Islet of Langerhans (tissue), 1 donor: ENCODE results near the gene ANP32A.

Source experiments
- FAIRE-seq: peaks from one replicate; lab custom pipeline; 2011; peaks lifted over from hg19 to GRCh38; lab: Jason Lieb, UNC

The ANP32A gene

DNA sequence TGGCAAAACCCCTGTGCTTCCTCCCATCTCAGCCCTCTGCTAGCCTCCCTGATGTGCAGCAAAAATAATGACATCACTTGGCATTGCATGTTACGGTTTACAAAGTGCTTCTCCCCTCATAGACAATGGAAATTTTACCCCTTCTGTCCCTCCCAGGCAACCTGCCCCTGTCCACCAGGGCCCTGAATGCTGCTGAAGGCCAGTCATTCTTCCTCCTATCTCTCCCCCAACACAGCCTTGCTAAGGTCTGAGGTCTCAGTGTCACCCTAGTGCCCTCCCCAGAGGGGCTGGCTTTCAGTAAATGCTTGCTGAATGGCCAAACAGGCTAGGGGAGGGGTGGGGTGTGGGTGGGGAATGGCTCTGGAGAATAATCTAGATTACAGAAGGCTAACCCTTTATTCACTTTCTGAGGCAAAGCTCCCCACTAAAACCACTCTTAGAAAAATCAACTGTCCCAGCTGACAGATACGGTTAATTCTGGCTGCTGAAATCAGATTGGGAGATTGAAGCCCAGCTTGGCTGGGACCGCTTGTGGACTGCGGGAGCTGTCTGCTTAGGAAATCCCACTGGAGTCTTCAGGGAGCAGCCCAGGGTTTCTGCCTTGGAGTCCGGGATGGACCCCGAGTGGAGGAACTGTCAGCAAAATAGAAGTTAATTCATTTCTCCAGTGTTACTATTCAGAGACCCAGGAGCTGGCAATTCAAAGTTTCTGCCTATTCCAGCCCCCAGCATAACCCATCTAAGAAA lies 22.9 kb downstream of the ANP32A start:
- no peak for FAIRE-seq

DNA sequence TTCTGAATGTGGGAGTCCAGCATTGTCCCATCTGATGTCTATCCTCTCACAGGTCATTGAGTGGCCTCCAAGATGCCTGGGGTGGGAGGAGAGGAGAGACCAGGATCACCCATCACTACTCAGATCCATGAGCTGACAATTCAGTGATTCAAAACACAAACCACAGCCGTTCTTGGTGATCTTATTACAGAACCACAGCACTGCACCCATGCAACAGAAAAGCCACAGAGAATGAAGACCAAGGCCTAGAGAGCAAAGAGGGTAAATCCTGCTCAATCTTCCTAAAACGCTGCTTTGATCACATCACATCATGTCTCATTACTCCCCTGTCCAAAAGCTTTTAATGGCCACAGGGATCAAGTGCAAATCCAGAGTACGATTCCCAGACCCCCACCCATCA lies 23.5 kb downstream of the ANP32A start:
- no peak for FAIRE-seq

DNA sequence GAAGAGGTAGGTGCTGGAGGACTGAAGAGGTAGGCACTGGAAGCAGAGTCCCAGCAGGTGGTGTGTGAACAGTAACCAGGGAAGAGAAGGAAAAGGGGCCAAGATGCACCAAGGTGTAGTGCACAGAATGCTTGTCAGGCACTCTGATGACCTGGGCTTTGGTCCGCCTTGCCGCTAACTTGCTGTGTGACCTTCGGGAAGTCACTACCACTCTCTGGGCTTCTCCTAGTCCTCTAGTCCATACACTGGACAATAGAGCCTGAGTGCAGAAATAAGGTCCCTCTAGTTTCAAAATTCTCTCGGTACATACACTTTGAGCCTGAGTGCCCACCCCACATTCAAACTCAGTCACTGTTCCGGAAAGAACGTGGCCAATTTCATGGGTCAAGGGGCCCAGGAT lies 24.1 kb downstream of the ANP32A start:
- FAIRE-seq, result no peak

DNA sequence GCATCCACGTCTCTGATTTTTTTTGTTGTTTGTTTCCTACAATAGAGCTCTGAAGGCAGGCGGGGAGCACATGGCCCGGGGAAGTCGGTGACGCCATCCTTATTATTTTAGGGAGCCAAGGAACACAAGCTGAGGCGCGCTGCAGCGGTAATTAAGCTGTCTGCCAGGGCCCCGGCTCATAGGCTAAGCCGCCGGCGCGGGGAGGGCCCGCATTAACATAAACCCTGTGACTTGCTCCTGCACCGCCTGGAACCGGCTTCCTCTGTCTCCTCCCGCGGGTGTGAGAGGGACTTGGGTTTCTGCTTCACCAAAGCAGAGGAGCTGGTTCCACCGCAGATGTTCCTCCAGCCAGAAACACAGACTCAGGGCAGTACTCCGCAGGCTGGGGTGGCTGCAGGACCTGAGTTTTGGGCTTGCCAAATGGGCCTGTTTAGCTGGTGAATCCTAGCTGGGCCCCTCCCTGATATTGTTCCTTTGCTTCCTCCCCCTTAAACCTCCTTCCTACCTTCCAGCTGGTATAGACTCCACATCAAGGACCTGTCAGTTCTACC lies 25.3 kb downstream of the ANP32A start:
- no peak for FAIRE-seq

DNA sequence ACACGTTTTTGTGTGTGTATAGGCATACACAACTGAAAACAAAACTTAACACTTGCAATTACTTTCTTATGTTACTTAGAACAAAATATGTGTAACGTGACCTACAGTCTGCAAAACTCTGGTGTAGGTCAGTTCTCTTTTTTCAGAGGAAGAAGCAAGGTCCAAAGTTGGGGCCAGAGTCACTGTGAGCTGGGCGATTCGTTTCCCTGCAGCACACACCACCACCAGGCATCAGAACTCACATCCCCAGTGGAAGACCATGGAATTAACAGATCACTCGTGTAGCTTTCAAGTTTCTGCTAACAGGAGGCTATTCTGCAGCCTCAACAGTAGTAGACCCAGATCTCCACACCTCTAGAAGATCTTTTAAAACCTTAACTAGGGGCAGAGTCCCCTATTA lies 25.8 kb downstream of the ANP32A start:
- no peak for FAIRE-seq

DNA sequence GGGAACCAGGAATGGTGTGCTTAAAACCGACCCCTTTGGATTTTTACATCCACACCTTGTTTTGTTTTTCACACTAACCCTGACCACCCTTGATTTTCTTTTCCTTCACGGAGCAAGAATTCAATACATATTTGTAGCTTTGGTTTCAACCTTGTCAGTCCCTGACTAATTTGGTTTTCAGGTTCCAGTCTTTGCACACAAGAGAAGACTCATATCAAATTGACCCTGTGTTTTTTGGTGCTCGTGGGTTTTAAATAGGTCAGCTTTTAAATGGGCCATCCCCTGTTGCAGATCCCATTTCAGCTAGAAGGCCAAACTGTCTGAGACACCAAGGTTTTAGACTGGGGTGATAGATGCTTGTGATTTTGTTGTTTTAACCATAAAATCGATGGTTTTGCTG lies 26.4 kb downstream of the ANP32A start:
- FAIRE-seq, result no peak

DNA sequence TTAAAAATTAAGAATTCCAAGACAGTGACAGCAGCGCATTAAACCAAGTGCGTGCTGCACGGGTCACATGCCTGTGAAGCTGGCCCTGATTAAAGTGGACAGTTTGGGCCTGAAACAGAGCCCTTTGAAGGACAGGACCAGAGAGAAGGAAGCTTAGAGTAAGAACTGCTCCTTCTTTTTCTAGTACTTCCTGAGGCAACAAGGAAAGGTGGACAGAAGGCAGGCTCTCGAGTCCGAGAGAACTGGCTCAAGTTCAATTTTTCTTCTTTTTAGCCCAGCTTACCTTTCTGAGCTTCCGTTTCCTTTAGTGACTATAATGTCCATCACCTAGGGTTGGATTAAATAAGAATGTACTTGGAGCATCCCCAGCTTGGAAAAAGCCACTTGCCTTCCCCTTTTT lies 26.9 kb downstream of the ANP32A start:
- no peak for FAIRE-seq

DNA sequence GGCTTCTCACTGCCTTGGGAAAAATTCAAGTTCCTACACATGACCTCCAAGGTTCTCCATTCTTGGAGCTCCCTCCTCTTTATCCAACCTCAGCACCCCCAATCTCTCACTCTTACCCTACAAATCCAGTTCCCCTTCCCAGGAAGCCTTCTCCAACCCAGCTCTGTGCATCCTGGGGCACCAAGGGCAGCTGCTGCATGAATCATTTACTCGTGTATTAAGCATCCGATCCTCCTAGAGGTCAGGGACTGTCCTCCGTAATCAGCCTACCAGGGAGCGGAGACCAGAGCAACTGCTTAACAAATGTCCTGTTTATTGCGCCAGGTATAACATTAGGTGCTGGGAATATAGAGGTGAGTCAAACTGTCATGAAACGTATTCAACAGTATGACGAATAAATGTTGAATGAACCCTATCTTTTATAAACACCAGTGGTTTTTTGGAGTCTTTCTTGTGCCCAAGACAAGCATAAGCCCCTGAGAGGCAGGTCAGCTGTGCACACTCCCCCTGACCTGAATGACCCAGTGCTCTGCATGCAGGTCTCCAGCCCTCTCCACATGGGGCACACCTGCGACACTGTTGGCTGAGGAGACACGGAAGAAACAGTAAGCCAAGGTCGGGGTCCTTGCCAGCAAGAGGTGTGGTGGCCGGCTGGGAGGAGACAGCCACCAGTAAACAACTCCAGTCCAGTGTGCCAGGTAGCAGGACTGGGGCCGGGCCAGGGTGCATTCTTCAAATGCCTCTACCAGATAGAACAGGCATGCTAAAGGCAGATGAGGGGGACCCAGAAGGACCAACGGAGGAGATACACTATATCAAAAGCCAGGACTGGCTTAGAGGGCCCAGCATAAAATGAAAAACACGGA lies 27.6 kb downstream of the ANP32A start:
- FAIRE-seq, result no peak

DNA sequence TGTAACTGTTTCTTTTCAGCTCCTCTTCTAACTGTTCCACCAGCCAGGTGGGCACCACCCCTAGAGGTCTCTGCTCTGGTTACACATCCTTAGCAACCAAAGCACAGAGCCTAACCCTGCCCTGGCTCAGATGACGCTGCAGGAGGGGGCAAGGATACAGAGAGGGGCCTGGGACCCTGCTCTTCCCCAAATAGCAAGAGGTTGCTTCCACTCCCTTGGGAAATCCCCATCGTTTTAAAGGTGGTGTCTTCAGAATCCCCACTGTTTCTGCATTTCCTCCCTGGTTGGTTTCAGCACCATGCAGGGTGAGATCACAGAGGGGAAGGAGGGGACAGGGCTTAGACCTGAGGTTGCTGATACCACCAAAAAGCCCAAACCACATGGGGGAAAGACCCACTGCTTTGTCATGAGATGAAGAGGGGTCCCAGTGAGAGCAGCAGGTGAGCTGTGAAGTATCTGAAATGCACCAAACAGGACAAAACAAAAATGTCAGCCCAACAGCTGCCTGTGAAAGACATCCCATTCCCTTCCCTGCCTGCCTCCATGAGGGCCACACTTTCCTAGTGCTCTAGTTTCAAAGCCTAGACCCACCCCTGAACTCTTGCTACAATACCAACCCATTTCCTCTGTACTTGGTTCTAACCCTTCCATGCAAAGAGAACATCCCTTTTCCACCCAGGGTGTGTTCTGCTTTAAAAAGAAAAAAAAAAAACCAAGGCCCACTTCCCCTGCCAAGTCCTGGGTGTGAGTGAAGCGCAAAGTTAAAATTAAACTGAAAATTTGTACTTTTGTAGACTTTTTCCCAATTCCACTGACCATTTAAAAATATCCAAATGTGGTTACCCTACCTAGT lies 29.0 kb downstream of the ANP32A start:
- FAIRE-seq, result no peak

DNA sequence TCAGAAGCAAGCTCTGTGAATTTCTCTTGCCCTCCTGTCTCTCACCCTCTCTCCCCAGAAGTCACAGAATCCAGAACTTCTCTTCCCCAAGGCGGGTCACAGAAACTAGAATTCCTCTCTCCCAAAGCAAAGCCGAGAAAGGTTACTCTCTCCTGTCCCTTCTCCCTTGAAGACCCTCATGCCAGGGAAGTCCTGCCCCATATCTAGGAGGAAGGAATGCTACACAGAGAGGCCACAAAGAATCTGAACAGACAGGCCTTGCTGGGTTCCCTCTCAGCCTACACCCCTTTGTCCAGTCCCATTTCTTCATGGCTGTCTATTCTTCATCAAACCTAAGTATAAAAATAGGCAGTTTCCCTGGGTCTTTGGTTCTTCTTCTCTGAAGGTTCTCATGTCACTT lies 29.8 kb downstream of the ANP32A start:
- no peak for FAIRE-seq

DNA sequence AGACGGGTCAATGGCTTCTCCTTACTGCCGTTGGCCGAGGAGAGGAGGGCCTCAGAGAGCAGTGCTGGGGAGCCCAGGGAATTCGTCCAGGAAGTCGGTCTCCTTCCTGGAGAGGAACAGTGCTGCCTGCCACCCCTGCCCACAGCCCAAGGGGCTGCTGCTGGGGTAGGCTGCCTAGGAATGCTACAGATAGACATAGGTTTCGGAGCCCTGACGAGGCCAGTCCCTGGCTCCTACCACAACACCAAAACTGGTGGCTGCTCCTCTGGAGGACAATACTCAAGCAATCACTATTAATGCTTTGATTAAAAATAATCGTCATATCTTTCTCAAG lies 30.5 kb downstream of the ANP32A start:
- no peak for FAIRE-seq

DNA sequence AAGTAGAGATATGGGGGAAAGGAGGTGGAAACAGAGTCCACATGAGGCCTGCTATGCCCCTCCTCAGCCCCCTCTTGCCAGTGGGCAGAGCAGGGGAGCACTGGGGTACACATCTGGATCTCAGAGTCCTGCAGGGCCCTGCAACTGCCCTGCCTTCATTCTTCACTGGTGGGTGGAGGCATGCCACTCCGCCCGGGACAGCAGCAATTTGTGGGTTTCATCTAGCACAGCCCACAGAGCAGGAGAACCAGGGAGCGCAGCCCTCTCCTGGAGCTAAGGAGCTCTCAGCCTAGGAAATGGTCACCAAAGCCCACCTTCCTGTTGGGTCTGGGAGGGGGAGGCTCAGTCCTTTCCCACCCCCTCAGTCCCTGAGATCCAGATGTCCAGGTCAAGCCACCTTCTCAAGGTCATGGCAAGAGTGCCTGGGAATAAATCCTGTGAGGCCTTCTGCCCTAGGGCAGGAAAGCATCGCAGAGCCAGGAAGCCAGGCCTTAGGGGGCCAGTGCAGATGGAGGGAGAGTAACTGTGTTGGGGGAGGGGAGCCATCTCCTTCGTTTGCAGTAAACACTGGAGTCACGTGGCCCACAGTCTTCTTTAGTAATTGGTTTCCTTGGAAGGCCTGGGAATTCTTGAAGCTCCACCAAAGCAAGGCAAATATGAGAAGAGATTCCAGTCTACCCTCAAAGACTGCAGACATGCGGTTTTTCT lies 31.0 kb downstream of the ANP32A start:
- FAIRE-seq, result no peak

DNA sequence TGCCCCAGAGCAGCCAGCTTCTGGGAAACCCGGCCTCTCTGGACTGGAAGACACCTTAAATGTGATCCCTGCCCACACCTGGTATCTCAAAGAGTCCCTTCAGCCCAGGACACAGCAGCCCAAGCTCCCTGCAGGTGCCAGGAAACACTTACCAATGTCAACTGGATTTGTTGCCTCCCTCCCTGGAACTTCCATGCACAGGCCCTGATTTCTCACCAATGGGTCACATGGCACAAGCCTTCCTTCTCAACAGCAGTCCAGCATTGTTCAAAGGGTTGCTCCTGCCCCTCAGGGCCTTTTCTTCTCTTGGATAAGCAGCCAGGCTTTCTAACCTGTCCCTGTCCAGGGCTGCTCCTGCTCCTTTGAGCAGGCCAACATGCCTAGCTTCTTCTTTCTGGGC lies 31.6 kb downstream of the ANP32A start:
- FAIRE-seq, result no peak

DNA sequence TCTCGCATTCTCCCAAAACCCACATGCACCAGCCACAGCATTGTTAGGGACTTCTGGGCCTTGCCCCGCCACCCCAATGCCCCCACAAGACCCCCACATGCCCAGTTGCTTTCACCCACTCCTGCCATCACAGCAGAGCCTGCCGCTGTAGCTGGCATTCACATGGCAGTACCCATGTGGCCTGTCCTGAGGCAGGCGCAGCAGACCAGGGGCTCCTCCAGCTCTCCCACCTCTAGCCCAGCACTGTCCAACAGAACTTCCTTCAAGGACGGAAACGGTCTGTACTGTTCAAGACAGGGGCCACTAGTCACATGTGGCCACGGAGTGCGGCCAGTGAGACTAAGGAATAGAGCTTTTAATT lies 32.5 kb downstream of the ANP32A start:
- no peak for FAIRE-seq

DNA sequence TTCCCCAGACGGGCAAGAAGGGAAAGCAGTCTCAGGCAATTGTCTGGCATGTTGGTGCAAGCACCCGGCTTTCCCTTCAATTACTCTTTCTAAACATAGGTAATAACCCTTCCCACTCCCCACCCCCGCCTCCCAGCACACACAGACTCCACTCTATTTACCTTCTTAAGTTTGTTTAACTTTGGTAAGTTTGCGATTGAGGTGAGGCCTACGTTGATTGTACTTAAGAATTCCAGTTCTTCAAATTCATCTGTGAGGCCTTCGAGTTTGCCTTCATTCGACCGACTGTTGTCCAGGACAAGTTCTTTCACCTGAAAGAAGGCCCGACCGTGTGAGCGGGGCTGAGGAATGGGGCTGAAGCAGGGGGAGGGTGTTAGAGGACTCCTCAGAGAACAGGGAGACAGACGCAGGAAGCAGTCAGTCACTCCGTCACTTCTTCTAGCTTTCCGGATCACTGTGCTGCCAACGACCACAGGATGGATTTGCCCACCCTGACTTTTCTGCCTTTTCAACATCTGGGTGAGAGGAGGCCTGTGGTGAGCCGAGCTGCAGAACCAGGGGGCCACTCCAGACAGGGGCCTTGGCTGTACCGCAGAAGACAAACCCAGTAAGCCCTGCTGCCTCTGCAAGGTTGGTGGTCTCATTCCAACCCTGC lies 33.0 kb downstream of the ANP32A start:
- no peak for FAIRE-seq

DNA sequence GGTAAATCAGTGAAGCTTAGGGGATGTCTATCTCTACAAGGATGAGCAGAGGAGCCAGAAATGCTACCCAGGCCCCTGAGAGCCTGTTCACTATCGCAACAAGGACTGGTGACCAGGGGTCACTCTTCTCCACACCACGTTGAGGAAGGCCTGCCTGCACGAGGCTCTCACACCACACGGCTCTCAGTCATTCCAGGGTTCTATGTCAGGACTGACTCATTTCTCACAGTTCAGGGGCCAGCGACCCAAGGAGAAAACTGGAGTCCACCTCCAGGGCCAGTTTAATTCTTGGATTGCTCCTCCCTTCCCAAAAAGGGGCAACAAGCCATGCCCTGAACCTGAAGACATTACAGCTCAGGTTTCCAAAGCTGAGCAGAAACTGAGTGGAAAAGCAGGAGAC lies 33.9 kb downstream of the ANP32A start:
- FAIRE-seq, result no peak

DNA sequence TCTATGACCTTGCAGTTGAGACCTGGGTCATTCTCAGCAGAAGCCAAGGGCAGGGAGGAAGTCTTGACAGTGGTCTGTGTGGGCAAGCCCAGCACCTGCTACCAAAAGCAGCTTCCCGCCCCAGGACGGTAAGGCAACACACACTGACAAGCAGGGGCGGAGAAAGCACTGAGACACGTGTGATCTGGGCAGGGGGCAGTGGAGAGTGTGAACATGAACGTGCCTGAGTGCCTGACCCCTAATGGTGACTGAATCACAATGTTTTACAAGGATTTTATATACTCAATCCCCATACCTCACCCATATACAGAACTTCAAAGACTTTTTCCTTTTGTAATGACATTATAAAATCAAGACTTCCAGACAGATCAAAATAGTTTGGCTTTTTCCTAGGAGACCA lies 35.2 kb downstream of the ANP32A start:
- no peak for FAIRE-seq

DNA sequence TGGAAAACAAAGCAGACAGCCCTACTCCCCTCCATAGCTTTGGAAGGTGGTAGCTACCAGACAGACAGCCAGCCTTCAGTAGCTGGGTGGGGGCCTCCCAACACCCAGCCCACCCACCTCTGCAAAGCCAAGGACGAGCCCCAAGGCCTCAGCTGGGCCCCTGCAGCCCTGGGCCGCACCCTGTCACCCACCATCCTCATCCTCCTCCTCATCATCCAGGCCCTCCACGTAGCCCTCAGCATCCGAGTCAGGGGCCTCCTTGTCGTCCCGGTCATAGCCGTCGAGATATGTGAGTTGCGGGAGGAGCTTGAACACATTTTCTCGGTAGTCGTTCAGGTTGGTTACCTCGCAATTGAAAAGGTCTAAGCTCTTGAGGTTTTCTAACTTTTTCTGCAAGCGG lies 36.5 kb downstream of the ANP32A start:
- FAIRE-seq, result no peak

DNA sequence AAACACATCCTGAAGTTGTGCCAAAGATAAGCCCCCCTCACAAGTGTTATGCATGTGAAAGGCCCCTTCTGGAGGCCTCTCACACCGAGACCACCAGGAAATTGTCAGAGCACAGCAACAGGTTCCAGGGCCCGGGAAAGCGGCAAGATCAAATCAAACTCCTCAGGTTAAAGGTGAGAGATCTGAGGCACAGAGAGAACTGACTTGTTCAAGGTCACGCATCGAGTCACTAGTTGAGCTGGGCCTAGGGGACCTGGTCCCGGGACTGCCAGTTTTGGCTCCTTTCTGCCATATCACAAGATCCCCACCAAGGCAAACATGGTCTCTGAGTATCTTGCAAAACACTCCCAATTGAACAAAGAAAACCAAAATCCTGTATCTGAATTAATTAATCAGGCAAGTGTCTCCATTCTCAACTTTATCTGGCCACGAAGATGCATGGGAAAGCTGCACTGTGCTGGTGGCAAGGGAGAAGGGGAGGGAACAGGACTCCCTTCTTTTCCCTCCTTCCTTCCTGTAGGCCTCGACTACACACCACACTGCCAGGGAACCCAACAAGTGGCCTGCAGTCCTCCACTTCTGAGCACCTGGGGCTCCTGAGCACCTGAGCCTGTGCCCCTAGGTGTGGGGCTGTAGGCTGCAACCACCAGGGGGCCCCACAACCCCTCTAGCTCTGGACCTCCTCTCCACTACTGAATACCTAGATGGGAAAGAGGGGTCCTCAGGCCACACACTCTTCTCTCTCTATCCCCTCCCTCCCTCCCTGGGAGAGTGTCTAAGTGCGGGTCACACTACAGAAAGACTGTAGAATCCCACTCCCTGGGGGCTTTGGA lies 37.3 kb downstream of the ANP32A start:
- no peak for FAIRE-seq

DNA sequence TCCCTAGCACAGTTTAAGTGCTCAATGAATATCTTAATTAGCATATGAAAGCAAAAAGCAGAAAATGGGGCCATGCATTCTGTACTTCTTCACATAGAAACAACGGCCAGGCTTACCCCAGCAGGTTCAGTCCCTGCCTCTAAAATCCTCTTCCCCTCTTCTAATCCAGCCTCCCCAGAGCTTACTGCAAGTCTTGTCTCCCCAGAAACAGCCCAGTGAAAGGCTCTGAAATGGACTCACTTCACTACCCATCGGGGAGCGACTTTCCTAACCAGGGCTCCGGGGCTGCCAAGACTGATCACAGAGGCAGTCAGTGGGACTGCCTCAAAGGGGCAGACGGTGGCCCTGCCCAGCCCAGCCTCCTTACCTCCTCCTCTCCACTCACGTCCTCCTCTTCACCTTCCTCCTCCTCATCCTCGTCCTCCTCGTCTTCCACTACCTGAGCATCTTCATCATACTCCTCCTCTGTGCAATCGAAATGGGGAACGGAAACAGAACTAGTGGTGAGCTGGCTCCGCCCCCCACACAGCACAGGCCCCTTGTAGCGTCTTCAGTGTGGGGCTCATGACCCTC lies 38.0 kb downstream of the ANP32A start:
- no peak for FAIRE-seq
